DMS153 treated with DMSO at 0.1 percent for 48 hours (cell line): Measurements from ENCODE around the gene ACSM6.
A peak's percentile ranks its signal among the peaks of the same experiment; 100 is the strongest.

Experiments
- DNase-seq: peaks from one replicate; lab custom pipeline; 2025; ENCODE audit not compliant: unreplicated experiment; lab: John Stamatoyannopoulos, UW

The ACSM6 gene

DNA sequence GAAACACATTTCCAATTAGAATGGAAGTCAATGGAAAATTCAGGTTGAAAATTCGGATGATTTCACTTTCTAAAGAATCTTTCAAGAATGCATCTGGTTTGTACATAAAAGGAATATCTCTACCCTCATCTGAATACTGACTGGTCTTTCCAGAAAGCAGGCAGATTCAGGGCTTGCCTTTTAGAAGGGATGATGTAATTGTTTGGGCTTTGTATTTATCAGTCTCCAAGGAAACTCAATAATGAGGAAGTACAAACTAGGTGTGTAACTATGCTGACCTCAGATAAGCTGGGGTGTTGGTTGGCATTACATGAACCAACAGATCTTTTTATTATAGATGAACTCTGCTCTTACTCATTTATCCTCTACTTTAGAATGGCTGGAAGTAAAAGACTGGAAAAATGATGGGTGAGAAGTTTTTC lies 72.6 kb downstream of the ACSM6 start:
- peak; percentile 41 for DNase-seq

DNA sequence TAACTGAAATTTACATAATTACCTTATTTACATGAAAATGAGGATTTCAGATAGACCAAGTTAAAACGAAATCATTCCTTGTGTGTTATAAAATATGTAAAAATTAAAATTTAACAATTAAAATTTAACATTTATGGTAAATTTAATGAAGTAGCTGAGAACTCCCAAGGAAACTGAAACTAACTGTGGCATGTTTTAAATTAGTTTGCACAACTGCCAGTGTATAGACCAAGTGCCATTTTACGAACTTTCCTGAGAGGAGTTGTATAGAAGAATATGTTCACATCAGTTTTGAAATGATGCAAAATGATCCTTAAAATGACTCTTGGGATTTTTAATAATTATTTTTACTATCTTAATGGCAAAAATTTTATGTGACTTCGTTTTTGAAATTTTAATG lies 73.2 kb downstream of the ACSM6 start:
- DNase-seq: no peak

DNA sequence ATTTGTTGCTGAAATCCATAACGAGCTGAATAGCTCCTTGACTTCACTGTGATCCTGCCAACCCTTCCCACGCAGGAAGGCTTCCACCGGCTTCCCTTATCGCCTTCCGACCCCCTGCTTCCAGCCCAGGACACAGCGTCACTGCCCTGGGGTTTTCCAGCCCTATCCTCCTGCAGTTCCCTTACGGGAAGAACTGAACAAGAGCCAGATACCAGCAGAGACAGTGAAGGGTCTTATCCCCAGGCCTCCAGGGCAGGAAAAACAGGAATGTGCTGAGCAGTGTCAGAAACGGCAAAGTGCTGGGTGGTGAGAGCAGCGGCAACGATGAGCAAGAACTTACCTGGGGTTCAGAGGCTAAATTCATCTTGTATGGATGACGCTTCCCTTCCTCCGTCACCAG lies 74.4 kb downstream of the ACSM6 start:
- DNase-seq: no peak

DNA sequence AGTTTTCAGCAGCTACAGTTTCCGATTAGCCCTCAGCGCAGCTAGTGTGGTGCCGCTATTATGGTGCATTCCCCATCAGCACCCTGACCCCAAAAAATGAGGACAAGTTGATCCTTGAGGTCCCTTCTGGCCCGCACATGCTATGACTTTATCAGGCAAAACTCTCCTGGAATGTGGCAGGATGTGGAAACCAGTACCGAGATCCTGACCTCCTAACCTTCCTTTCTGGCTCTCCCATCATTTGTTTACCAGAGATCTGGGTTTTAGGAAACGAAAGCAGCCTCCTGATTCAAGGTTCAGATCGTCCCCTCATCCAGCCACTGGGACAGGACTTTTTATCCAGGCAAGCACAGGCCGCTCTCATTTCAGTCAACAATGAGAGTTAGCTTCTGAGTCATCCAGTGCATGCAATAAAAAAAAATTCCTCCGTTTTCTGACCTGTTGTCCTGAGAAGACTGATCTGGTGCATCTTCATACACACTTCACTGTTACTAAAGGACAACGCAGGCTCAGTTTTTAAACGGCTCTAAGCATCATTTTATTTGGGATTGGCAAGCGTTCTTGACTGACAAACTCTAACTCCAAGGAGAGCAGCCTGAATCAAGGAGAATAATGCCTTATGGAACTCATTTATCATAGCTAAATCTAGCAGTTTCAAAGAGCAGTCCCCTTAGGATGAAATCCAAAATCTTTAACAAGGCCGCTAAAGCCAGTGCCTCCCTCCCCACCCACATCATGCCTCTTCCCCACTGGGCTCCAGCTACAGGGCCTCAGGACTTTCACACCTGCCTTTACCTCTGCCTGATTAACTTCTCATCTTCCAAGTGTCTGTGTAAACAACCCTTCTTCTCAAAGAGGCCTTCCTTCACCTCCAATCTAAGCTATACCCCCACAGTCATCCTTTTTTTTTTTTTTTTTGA lies 79.6 kb downstream of the ACSM6 start:
- no peak for DNase-seq

DNA sequence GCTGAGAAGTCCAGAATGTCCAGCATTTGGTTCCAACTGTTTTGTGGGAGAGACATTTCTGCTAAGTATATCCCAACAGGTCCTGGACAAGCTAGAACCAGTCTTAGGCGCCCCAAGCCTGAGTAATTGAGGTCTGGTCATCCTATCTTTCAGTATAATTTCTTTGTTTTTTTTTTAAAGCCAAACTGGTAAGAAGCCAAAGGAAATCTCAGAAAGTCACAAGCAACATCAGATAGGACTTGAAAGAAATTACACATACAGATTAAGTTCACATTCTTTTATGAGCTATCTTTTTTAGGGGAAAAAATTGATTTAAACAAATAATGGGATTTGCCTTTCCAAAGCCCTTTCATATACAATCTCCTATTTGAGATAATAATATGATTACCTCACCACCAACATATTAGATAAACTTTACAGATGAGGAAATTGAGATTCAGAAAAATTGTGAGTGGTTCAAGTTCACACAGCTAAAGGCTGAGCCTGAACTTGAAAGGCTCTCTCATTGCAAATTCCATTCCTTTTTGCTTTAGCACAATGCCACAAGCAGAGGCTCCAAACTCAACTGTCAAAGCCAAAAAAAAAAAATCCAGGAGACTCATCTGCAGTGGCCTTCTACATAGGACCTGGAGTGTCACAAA lies 81.8 kb downstream of the ACSM6 start:
- no peak for DNase-seq

DNA sequence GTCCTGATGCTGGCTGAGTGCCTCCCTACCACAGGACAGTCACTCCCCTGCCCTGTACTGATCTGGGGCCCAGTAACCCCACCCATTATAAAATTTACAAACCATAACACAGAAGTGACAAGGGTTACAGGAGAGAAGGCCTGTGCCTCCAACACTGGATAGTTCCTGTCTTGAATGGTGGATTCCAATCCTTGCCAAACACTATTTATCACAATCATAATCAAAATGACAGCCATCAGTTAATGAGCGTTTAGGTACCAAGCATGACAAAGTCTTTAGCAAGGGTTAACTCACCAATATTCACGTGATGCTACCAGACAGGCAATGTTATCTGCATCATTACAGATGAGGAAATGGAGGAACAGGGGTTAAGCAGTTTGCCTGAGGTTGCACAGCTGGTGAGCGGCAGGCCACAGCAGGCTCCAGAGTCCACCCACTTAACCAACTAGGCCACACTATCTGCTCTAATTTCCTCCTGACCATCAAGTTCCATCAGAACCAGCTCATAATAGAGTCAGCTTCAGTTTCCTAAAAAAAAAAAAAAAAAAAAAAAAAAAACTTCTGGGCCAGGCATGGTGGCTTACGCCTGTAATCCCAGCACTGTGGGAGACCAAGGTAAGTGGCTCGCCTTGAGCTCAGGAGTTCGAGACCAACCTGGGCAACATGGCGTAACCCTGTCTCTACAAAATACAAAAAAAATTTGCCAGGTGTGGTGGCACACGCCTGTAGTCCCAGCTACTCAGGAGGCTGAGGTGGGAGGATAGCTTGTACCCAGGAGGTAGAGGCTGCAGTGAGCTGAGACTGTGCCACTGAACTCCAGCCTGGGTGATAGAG lies 82.5 kb downstream of the ACSM6 start:
- no peak for DNase-seq

DNA sequence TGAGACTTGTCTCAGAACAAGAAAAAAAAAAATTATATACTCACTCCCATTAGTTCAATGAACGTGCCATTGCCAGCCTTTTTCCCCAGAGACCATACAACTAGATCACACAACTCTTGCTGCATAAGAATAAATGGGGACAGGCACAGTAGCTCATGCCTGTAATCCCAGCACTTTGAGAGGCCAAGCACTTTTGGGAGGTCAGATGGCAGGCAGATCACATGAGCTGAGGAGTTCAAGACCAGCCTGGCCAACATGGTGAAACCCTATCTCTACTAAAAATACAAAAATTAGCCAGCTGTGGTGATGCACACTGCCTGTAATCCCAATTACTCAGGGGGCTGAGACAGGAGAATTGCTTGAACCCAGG lies 83.1 kb downstream of the ACSM6 start:
- DNase-seq: no peak

DNA sequence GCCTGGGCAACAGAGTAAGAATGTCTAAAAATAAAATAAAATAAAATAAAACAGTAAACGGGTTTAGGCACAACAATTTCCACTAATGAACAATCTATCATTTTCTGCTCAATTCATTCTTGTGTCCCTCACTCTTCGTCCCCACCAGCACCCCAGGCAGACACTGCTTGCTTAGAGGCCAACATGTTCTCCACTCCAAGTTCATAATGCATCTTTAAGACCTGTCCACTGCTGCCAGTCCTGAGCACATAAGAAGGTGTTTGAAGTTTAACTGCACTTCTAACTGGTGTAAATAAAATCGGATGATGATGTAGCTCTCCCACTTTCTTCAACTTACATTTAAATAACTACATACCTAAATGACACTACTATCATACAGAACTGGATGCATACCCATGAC lies 83.6 kb downstream of the ACSM6 start:
- no peak for DNase-seq
